Measurements from ENCODE around the gene SCG3.

The SCG3 gene

DNA sequence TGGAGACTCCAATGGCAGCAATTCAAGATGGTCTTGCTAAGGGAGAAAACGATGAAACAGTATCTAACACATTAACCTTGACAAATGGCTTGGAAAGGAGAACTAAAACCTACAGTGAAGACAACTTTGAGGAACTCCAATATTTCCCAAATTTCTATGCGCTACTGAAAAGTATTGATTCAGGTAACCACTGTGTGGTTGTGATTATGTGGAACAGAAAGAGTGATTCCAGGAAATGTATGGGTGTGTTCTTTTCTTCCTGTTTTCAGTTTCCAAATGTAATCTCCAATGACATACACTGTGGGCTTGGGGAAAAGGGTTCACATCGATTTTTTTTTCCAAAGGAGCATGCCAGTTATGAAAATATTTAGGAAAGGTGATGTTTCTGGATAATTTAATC is 10.9 kb downstream of the SCG3 start:
- DNase-seq = no peak
- in situ Hi-C loops (cut with HindIII; ENCODE audit: low pct_ligation_motif_present, low sequenced_read_pairs) = no loop called here
- no peak for TF ChIP-seq CTCF (IDR thresholded peaks at IDR 0.05; ENCODE audit: low read depth, low read length, missing control alignments)
- no peak overlapping the region for H3K27ac ChIP-seq
- H3K36me3 ChIP-seq (replicated peaks) = no peaks in the 10 kb centered on the region
- H3K27me3 ChIP-seq (replicated peaks) = peaks cover 6% of the 10 kb centered on the region
- no peak overlapping the region for H3K4me3 ChIP-seq (ENCODE audit: low read depth, low read length)

DNA sequence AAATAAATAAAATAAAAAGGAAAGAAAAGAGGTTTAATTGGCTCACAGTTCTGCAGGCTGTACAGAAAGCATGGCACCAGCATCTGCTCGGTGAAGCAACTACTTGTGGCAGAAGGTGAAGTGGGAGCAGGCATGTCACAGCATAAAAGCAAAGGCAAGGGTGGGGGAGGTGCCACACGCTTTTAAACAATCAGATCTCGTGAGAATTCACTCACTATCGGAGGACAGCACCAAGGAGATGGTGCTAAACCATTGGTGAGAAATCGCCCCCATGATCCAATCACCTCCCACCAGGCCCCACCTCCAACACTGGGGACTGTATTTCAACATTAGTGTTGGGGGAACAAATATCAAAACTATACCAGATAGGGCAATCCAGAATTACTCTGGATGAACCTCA is 15.3 kb downstream of the SCG3 start:
- H3K36me3 ChIP-seq (replicated peaks) = no peaks in the 10 kb centered on the region
- no peak for TF ChIP-seq CTCF (IDR thresholded peaks at IDR 0.05; ENCODE audit: low read depth, low read length, missing control alignments)
- in situ Hi-C loops (cut with HindIII; ENCODE audit: low pct_ligation_motif_present, low sequenced_read_pairs) = no loop called here
- peaks cover 10% of the 10 kb centered on the region for H3K27me3 ChIP-seq (replicated peaks)
- H3K27ac ChIP-seq = no peak overlapping the region
- H3K4me3 ChIP-seq (ENCODE audit: low read depth, low read length) = no peak overlapping the region
- no peak for DNase-seq

- no peak for DNase-seq
- Histone ChIP-seq H3K27me3 (replicated peaks) (peaks cover 4% of the 10 kb centered on the region), H3K27ac (no peak overlapping the region), H3K4me3 (ENCODE audit: low read depth, low read length) (no peak overlapping the region), H3K36me3 (replicated peaks) (no peaks in the 10 kb centered on the region)
- in situ Hi-C loops (cut with HindIII; ENCODE audit: low pct_ligation_motif_present, low sequenced_read_pairs) = no loop called here
- TF ChIP-seq CTCF (IDR thresholded peaks at IDR 0.05; ENCODE audit: low read depth, low read length, missing control alignments) = no peak
Observed at GRCh38 chr15:51697163-51697562, 15.9 kb downstream of the SCG3 start.

DNA sequence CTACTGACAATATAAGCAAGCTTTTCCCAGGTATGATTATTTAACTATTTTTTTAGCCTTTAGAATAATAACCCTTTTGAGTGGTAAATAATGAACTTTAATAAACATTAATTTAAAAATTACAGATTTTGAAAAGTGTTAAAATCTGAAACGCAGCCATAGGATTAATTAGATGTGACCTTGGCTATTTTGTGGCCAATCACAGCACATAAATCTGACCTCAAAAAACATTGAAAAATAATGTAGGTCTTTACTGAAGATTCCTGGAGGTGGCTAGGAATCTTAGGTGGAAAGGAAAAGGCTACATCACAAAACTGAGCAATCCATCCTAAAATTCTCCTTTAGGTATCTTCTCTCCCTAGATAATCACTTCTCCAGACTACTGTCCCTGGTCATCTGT is 18.1 kb downstream of the SCG3 start:
- H3K36me3 ChIP-seq (replicated peaks) = no peaks in the 10 kb centered on the region
- H3K27ac ChIP-seq = no peak overlapping the region
- DNase-seq = no peak
- no peak for TF ChIP-seq CTCF (IDR thresholded peaks at IDR 0.05; ENCODE audit: low read depth, low read length, missing control alignments)
- peaks cover 4% of the 10 kb centered on the region for H3K27me3 ChIP-seq (replicated peaks)
- no peak overlapping the region for H3K4me3 ChIP-seq (ENCODE audit: low read depth, low read length)
- in situ Hi-C loops (cut with HindIII; ENCODE audit: low pct_ligation_motif_present, low sequenced_read_pairs) = no loop called here

DNA sequence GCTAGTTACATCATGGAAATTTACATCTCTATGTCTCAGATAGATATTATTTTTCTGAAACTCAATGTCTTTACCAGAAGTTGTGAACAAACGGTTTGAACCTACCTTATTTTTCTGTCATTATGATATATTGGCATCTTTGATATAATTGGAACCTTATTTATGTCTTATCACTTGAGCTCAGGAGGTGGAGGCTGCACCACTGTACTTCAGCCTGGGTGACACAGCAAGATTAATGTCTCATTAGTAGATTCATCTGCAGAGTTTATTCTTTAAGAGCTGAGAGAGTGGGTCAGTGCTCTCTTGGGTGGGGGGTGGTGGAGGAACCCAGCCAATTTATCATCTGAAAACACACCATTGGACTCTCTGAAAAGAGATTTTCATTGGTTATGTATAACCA is 21.4 kb downstream of the SCG3 start:
- H3K27me3 ChIP-seq (replicated peaks) = peaks cover 4% of the 10 kb centered on the region
- in situ Hi-C loops (cut with HindIII; ENCODE audit: low pct_ligation_motif_present, low sequenced_read_pairs) = no loop called here
- H3K27ac ChIP-seq = no peak overlapping the region
- no peak overlapping the region for H3K4me3 ChIP-seq (ENCODE audit: low read depth, low read length)
- no peak for DNase-seq
- no peaks in the 10 kb centered on the region for H3K36me3 ChIP-seq (replicated peaks)
- no peak for TF ChIP-seq CTCF (IDR thresholded peaks at IDR 0.05; ENCODE audit: low read depth, low read length, missing control alignments)

DNA sequence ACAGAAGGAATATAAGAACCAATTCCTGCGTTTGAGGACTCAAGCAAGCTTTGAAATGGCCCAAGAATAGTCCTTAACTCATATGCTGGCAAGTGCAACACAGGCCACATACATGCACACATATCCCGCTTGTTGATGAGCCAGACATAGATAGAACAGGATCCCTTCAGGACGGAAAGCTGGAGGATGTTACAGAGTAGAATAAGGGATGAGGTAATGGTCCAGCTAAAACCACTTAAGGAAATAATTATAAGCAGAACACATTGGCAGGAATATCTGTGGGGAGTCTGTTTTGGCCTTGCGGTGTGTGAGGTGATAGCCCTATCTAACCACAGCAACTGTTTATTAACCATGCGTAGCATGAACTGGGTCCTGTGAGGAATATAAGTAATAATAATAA is 25.0 kb downstream of the SCG3 start:
- Histone ChIP-seq H3K27ac (no peak overlapping the region), H3K36me3 (replicated peaks) (no peaks in the 10 kb centered on the region), H3K27me3 (replicated peaks) (no peaks in the 10 kb centered on the region), H3K4me3 (ENCODE audit: low read depth, low read length) (no peak overlapping the region)
- DNase-seq = no peak
- in situ Hi-C loops (cut with HindIII; ENCODE audit: low pct_ligation_motif_present, low sequenced_read_pairs) = no loop called here
- no peak for TF ChIP-seq CTCF (IDR thresholded peaks at IDR 0.05; ENCODE audit: low read depth, low read length, missing control alignments)

Data from brain microvascular endothelial cell (primary cell).